NB4 (cell line): ENCODE results near the gene DNAI2.

Source experiments
- CTCF ChIP-seq: IDR thresholded peaks from one replicate; pipeline ENCODE4 v1.5.1; 2012; ENCODE audit warnings: low read depth, low read length
- MYC ChIP-seq: IDR thresholded peaks from 2 replicates; pipeline ENCODE4 v1.6.1; 2011; ENCODE audit warnings: low read depth, low read length
- POLR2A ChIP-seq: IDR thresholded peaks from 2 replicates; pipeline ENCODE4 v1.6.1; 2011; ENCODE audit warnings: mild to moderate bottlenecking; ENCODE audit not compliant: insufficient read length; ENCODE audit errors: extremely low read depth
- TF ChIP-seq, protein P1 (sequence below): IDR thresholded peaks from 2 replicates; pipeline ENCODE4 v1.6.1; 2011; ENCODE audit warnings: low read depth, low read length

DNA sequence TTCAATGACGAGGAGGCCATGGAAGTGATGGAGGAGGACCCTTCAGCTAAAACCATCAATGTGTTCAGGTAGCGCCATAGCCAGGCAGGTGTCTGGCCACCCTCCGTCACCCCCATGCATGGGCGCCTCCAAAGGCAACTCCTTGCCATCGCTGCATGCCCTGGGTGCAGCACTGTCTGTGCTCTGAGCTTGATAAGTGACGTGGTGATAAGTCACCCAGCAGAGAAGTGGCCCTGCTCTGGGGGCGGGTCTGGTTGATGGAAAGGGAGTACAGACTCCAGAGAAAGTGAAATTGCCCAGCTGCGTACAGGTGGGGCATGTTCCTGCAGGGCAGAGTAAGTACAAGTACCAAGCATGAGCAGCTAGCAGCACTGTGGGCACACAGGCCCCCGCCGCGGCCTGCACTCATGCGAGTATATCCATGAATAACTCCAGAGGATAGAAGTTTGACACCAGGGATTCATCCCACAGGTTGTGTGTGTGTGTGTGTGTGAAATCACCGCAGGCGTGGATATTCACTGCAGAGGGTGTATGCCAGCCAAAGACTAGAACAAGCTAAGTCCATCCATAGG is 13.1 kb downstream of the DNAI2 start:
- TF ChIP-seq CTCF (no peak), POLR2A (no peak), MYC (no peak)
- TF ChIP-seq, protein P1, sequence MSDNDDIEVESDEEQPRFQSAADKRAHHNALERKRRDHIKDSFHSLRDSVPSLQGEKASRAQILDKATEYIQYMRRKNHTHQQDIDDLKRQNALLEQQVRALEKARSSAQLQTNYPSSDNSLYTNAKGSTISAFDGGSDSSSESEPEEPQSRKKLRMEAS = no peak
